Tibial artery (tissue), 4 donors: ENCODE data around the gene EHD4.

Source experiments
- DNase-seq, 2 donors: peaks; one replicate each; pipeline ENCODE4 v3.0.0-alpha.2; 2019
- H3K27ac ChIP-seq, 2 donors: fragments of 200-600 bp; sonication (generic) in 1 of 2; 1 replicate in 1 of 2; 2 replicates in 1 of 2; pipeline ENCODE4 v1.5.1; 2018 to 2019; ENCODE audit warnings: mild to moderate bottlenecking in 1 of 2
- H3K27me3 ChIP-seq, 2 donors: fragments of 200-600 bp; sonication (generic) in 1 of 2; one replicate each; pipeline versions ENCODE4 v1.5.1 to v1.6.0; 2016 to 2019
- H3K36me3 ChIP-seq, 3 donors: fragments of 200-600 bp; sonication (generic) in 2 of 3; one replicate each; pipeline ENCODE4 v1.5.1; 2016 to 2019; ENCODE audit warnings: mild to moderate bottlenecking in 2 of 3
- H3K4me1 ChIP-seq, 4 donors: fragments of 200-600 bp; sonication (generic) in 2 of 4; 1 replicate in 3 of 4; 2 replicates in 1 of 4; pipeline ENCODE4 v1.5.1; 2016 to 2019
- H3K4me3 ChIP-seq, 2 donors: fragments of 200-600 bp; sonication (generic) in 1 of 2; 1 replicate in 1 of 2; 2 replicates in 1 of 2; pipeline ENCODE4 v1.5.1; 2018 to 2019; ENCODE audit warnings: mild to moderate bottlenecking in 2 of 2
- H3K9me3 ChIP-seq, 3 donors: fragments of 200-600 bp; sonication (generic) in 1 of 3; one replicate each; pipeline ENCODE4 v1.5.1; 2016 to 2019
- CTCF ChIP-seq, 2 experiments: fragments of 200-600 bp in 1 of 2; fragments of 450-650 bp in 1 of 2; IDR thresholded peaks; one replicate each; pipeline ENCODE4 v1.5.1; 2017 to 2019; ENCODE audit warnings: antibody characterized with exemption in 2 of 2, mild to moderate bottlenecking in 1 of 2, moderate library complexity in 1 of 2
- intact Hi-C: fragments of 100-400 bp; cut with DNase I; formaldehyde crosslinking; loops from one replicate; pipeline ENCODE4 v1.15.0; 2023; ENCODE audit warnings: low total_unique reads

Gene EHD4

DNA sequence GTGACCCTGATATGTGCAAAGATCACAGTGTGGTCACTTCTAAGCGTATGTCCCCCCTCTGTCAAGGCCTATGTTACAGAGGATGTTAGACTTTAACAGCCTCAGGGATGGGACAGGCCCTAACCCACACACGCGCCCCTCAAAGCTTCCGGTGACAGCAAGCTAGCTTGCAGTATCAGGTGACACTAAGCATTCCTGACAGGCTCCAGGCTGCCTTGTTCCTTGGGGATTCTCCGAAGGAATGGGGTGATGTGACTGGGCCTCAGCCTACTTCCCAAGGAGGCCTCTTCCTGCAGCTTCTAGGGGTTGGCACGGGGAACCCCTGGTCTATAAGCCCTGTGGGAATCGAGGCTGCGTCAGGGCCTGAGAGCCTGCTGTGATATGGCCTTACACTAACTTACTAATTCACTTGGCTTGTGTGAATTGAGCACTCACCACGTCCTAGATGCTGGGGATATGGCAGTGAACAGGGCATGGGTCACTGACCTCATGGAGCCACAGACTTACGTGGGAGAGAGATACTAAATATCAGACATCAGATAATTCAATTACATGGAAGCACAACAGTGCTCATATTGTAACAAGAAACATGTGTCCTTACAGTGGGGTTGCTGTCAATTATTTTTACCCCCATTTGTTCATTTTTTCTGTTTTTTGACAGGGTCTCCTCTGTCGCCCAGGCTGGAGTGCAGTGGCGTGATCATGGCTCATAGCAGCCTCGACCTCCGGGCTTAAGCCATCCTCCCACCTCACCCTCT lies 67.1 kb downstream of the EHD4 start:
- intact Hi-C loops, result loop anchor here (10.0 kb wide), 1 partner anchor 130 kb away; the partner anchor contains the start of gene MAPKBP1
- no peak for DNase-seq
- Histone ChIP-seq H3K27ac (no peak overlapping the region), H3K4me1 (peaks cover 0 to 13% (median 3%) of the 10 kb centered on the region in 4 donors), H3K4me3 (no peak overlapping the region), H3K27me3 (no peaks in the 10 kb centered on the region), H3K9me3 (no peaks in the 10 kb centered on the region), H3K36me3 (peaks cover 25 to 88% (median 50%) of the 10 kb centered on the region in 3 donors)
- no peak for TF ChIP-seq CTCF (IDR thresholded peaks at IDR 0.05)

DNA sequence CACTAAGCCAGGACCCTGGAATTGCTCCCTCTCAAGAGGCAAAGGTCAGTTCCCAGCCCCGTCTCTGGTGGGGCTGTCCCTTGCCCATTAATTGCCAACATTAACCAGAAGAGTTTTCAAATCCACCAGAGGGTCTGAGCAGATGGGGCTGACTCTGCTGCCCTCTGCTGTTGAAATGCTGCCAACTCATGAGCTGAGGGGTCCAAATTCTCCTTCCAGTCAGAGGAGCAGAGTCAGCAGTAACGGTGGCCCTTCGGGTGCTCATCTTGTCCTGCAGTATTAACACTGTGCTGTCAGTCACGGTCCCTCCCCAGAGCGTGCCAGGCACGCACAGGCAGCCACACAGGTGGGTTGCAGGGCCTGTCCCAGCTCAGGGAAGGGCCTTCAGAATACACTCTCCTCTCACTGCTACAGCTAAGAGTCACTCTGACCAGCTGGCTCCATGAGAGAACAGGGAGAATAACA lies 67.8 kb downstream of the EHD4 start:
- Histone ChIP-seq H3K4me1 (peaks cover 0 to 13% (median 3%) of the 10 kb centered on the region in 4 donors), H3K36me3 (peaks cover 25 to 88% (median 54%) of the 10 kb centered on the region in 3 donors), H3K27me3 (no peaks in the 10 kb centered on the region), H3K4me3 (no peak overlapping the region), H3K27ac (no peak overlapping the region), H3K9me3 (no peaks in the 10 kb centered on the region)
- intact Hi-C loops, result loop anchor here (10.0 kb wide), 1 partner anchor 130 kb away; the partner anchor contains the start of gene MAPKBP1
- peak; percentile 70 to 74 for TF ChIP-seq CTCF (IDR thresholded peaks at IDR 0.05)
- DNase-seq, result peak in 1 of 2 donors; percentile 45

DNA sequence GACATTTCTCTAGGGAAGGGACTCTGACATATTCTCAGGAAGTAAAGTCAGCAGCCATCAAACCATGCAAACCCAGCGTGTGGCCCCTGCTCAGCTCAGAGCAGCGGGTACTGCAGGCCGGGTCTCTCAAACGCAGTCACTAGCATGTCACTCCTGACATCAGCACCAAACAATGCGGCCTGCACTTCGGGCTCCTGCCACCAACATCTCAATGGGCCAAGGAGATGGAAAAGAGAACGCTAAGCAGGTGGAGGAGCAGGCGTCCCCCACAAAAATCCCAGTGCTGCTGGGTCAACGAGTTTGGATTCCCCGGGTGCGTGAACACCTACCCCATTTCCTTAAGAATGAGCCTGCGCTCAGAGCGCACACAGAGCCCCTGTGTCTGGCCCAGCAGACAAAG lies 68.6 kb downstream of the EHD4 start:
- peaks cover 22 to 88% (median 48%) of the 10 kb centered on the region in 3 donors for H3K36me3 ChIP-seq
- peaks cover 0 to 13% (median 3%) of the 10 kb centered on the region in 4 donors for H3K4me1 ChIP-seq
- TF ChIP-seq CTCF (IDR thresholded peaks at IDR 0.05), result no peak
- H3K27me3 ChIP-seq, result no peaks in the 10 kb centered on the region
- DNase-seq, result no peak
- H3K9me3 ChIP-seq, result no peaks in the 10 kb centered on the region
- no peak overlapping the region for H3K27ac ChIP-seq
- H3K4me3 ChIP-seq, result no peak overlapping the region
- intact Hi-C loops, result loop anchor here (10.0 kb wide), 1 partner anchor 129 kb away; the partner anchor contains the start of gene MAPKBP1

DNA sequence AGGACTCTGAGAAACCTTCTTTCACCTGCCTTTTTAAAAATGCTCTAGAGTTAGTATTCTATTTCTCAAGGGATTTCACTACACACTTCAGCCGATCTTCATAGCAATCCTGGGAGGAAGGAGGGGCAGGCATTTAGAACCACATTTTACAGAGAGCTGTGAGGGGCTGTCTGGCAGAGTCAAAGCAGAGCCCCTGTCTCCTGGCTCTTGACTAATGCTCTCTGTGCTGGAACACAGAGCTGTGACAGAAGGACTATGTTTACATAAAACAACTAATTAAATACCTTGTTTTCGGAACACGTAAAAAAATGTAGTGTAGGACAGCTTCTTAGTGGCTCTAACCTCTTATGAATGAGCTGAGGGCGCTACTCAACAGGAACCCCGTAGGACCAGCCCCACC lies 70.9 kb downstream of the EHD4 start:
- Histone ChIP-seq H3K4me1 (peaks cover 0 to 13% (median 3%) of the 10 kb centered on the region in 4 donors), H3K36me3 (peaks cover 17 to 88% (median 27%) of the 10 kb centered on the region in 3 donors), H3K4me3 (no peak overlapping the region), H3K27me3 (no peaks in the 10 kb centered on the region), H3K9me3 (no peaks in the 10 kb centered on the region), H3K27ac (no peak overlapping the region)
- DNase-seq, result no peak
- intact Hi-C loops, result loop anchor here (10.0 kb wide), 1 partner anchor 127 kb away; the partner anchor contains the start of gene MAPKBP1
- no peak for TF ChIP-seq CTCF (IDR thresholded peaks at IDR 0.05)

DNA sequence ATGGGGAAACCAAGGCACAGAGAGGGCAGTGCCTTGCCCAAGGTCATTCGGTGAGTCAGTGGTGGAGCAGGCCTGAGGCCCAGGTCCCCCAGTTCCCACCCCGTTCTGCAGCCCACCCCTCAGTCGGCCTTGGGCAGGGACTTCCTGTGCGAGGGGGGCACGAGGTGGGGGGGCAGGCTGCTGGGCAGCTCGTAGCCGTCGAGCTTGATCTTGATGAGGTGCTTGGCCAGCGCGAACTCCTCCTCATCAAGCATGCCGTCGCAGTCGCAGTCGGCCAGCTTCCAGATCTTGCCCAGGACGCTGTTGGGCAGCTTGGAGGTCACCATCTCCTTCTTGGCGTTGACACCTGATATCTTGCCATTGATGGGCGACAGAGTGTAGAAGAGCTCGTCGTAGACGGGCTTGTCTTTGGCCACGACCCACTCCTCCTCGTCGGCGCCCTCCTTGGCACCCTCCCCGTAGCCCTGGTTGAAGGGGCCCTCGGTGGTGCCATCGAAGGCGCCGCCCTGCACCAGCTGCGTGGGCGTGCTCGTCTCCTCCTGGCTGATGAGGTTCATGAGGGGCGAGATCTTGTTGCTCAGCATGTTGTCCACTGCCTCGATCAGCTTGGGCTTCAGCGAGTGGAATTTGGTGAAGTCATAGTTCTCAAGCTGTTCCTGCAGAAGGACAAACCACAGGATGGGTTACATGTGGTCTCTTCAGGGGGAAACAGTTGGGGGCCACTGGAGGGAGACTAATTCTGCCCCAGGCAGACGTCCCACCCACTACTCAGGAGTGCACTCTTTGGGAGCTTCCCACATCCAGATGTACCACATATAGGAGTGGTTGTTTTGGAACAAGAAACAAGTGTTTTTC lies 71.6 kb downstream of the EHD4 start:
- H3K36me3 ChIP-seq, result peaks cover 16 to 83% (median 25%) of the 10 kb centered on the region in 3 donors
- peaks cover 0 to 13% (median 3%) of the 10 kb centered on the region in 4 donors for H3K4me1 ChIP-seq
- H3K4me3 ChIP-seq, result no peak overlapping the region
- TF ChIP-seq CTCF (IDR thresholded peaks at IDR 0.05), result no peak
- no peak for DNase-seq
- H3K27ac ChIP-seq, result no peak overlapping the region
- no peaks in the 10 kb centered on the region for H3K9me3 ChIP-seq
- H3K27me3 ChIP-seq, result no peaks in the 10 kb centered on the region
- intact Hi-C loops, result loop anchor here (10.0 kb wide), 1 partner anchor 126 kb away; the partner anchor contains the start of gene MAPKBP1
